Parathyroid adenoma (tissue), 2 donors: ENCODE measurements around the gene PKHD1.

Experiments used
- H2AFZ ChIP-seq: fragments of 300-600 bp; sonication (generic); one replicate; pipeline ENCODE4 v1.7.0; 2017; ENCODE audit warnings: antibody characterized with exemption, mild to moderate bottlenecking
- H3K27ac ChIP-seq: fragments of 300-600 bp; sonication (generic); one replicate; pipeline ENCODE4 v1.7.0; 2017
- H3K27me3 ChIP-seq: fragments of 300-600 bp; sonication (generic); one replicate; pipeline ENCODE4 v1.7.0; 2017; ENCODE audit warnings: low read length; ENCODE audit not compliant: control insufficient read depth, insufficient read depth
- H3K36me3 ChIP-seq: fragments of 300-600 bp; sonication (generic); one replicate; pipeline ENCODE4 v1.7.0; 2017; ENCODE audit warnings: low read length; ENCODE audit not compliant: control insufficient read depth, insufficient read depth
- H3K4me1 ChIP-seq: fragments of 300-600 bp; sonication (generic); one replicate; pipeline ENCODE4 v1.7.0; 2017; ENCODE audit warnings: control low read depth
- H3K4me2 ChIP-seq: fragments of 300-600 bp; sonication (generic); one replicate; pipeline ENCODE4 v1.7.0; 2017; ENCODE audit warnings: low read length
- H3K4me3 ChIP-seq: fragments of 300-600 bp; sonication (generic); one replicate; pipeline ENCODE4 v1.7.0; 2017; ENCODE audit warnings: low read depth, low read length
- H3K79me2 ChIP-seq: fragments of 300-600 bp; sonication (generic); one replicate; pipeline ENCODE4 v1.7.0; 2017; ENCODE audit warnings: control low read depth
- H3K9ac ChIP-seq: fragments of 300-600 bp; sonication (generic); one replicate; pipeline ENCODE4 v1.7.0; 2017; ENCODE audit warnings: mild to moderate bottlenecking
- H3K9me3 ChIP-seq: fragments of 300-600 bp; sonication (generic); one replicate; pipeline ENCODE4 v1.7.0; 2017; ENCODE audit warnings: low read length; ENCODE audit not compliant: control insufficient read depth
- CTCF ChIP-seq: fragments of 300-600 bp; sonication (generic); IDR thresholded peaks from one replicate; pipeline ENCODE4 v1.7.0; 2017; ENCODE audit warnings: antibody characterized with exemption, mild to moderate bottlenecking
- donor health status: primary hyperparathyroidism.

PKHD1 gene

GRCh38 chr6:51765230-51765629, 322.2 kb downstream of the PKHD1 start:
- TF ChIP-seq CTCF = no peak
- Histone ChIP-seq H3K79me2 (no peaks in the 10 kb centered on the region), H3K27me3 (no peaks in the 10 kb centered on the region), H3K4me3 (no peak overlapping the region), H3K4me1 (no peaks in the 10 kb centered on the region), H3K9ac (no peak overlapping the region), H2AFZ (no peak overlapping the region), H3K4me2 (no peak overlapping the region), H3K9me3 (no peaks in the 10 kb centered on the region), H3K36me3 (no peaks in the 10 kb centered on the region), H3K27ac (no peak overlapping the region)

GRCh38 chr6:51753635-51754034, 333.8 kb downstream of the PKHD1 start:
- Histone ChIP-seq H3K9me3 (no peaks in the 10 kb centered on the region), H3K4me1 (no peaks in the 10 kb centered on the region), H3K27ac (no peak overlapping the region), H3K4me2 (no peak overlapping the region), H3K4me3 (no peak overlapping the region), H3K9ac (no peak overlapping the region), H3K27me3 (no peaks in the 10 kb centered on the region), H3K36me3 (no peaks in the 10 kb centered on the region), H2AFZ (no peak overlapping the region), H3K79me2 (no peaks in the 10 kb centered on the region)
- no peak for TF ChIP-seq CTCF

- no peaks in the 10 kb centered on the region for H3K27me3 ChIP-seq
- no peaks in the 10 kb centered on the region for H3K4me1 ChIP-seq
- no peak overlapping the region for H3K4me3 ChIP-seq
- H3K27ac ChIP-seq = no peak overlapping the region
- no peak overlapping the region for H2AFZ ChIP-seq
- no peak overlapping the region for H3K9ac ChIP-seq
- no peaks in the 10 kb centered on the region for H3K9me3 ChIP-seq
- no peak for TF ChIP-seq CTCF
- no peaks in the 10 kb centered on the region for H3K79me2 ChIP-seq
- no peaks in the 10 kb centered on the region for H3K36me3 ChIP-seq
- H3K4me2 ChIP-seq = no peak overlapping the region
These were observed 343.4 kb downstream of the PKHD1 start for GRCh38 chr6:51743999-51744398.

GRCh38 chr6:51740658-51741057, 346.8 kb downstream of the PKHD1 start:
- no peak for TF ChIP-seq CTCF

GRCh38 chr6:51738614-51739013, 348.8 kb downstream of the PKHD1 start:
- Histone ChIP-seq H3K4me2 (no peak overlapping the region), H3K27me3 (no peaks in the 10 kb centered on the region), H3K4me3 (no peak overlapping the region), H3K27ac (no peak overlapping the region), H3K36me3 (no peaks in the 10 kb centered on the region), H3K79me2 (no peaks in the 10 kb centered on the region), H2AFZ (no peak overlapping the region), H3K9ac (no peak overlapping the region), H3K4me1 (no peaks in the 10 kb centered on the region), H3K9me3 (no peaks in the 10 kb centered on the region)
- TF ChIP-seq CTCF = no peak

More at GRCh38 chr6:51740658-51741057, 346.8 kb downstream of the PKHD1 start:
- Histone ChIP-seq H3K4me3 (no peak overlapping the region), H3K4me2 (no peak overlapping the region), H3K9me3 (no peaks in the 10 kb centered on the region), H3K27ac (no peak overlapping the region), H3K79me2 (no peaks in the 10 kb centered on the region), H3K36me3 (no peaks in the 10 kb centered on the region), H3K4me1 (no peaks in the 10 kb centered on the region), H3K27me3 (no peaks in the 10 kb centered on the region), H2AFZ (no peak overlapping the region), H3K9ac (no peak overlapping the region)
